HepG2 (cell line): ENCODE data around the gene TRPM5. TPM values are rescaled to one million over a fixed set of nuclear protein-coding genes. Genes with fewer than 3 reads are reported as not detected.

Experiments used
- ATF7-NPFF ChIP-seq: sonication (generic); formaldehyde crosslinking; IDR thresholded peaks from 2 replicates; pipeline ENCODE4 v1.8.1; 2023; ENCODE audit warnings: mild to moderate bottlenecking, low read depth, missing genetic modification reagents, moderate library complexity
- GATAD2A ChIP-seq: IDR thresholded peaks from 2 replicates; pipeline ENCODE4 v1.6.1; 2016
- HDAC1 ChIP-seq: sonication (generic); formaldehyde crosslinking; IDR thresholded peaks from 2 replicates; pipeline ENCODE4 v1.5.1; 2020; ENCODE audit warnings: mild to moderate bottlenecking, missing genetic modification reagents
- HNRNPK ChIP-seq: fragments of 200-400 bp; formaldehyde crosslinking; IDR thresholded peaks from 2 replicates; pipeline ENCODE4 v1.6.1; 2018; ENCODE audit warnings: low read length, low read depth, moderate library complexity, mild to moderate bottlenecking; ENCODE audit not compliant: poor library complexity, severe bottlenecking
- MAF1 ChIP-seq: sonication (generic); formaldehyde crosslinking; IDR thresholded peaks from 2 replicates; pipeline ENCODE4 v1.5.0; 2020; ENCODE audit warnings: missing genetic modification reagents, borderline replicate concordance
- MIER3 ChIP-seq: IDR thresholded peaks from 2 replicates; pipeline ENCODE4 v1.6.1; 2016; ENCODE audit warnings: missing compliant biosample characterization, borderline replicate concordance
- NR2F2 ChIP-seq: IDR thresholded peaks from 2 replicates; pipeline ENCODE4 v1.6.1; 2012; ENCODE audit warnings: low read depth, inconsistent platforms, borderline replicate concordance
- TCF7 ChIP-seq: sonication (generic); IDR thresholded peaks from 2 replicates; pipeline ENCODE4 v1.6.1; 2016; ENCODE audit warnings: antibody characterized with exemption, low read depth
- ZNF205 ChIP-seq: IDR thresholded peaks from 2 replicates; pipeline ENCODE4 v1.6.1; 2018; ENCODE audit warnings: missing biosample characterization, missing genetic modification reagents
- ZNF367 ChIP-seq: sonication (generic); formaldehyde crosslinking; IDR thresholded peaks from 2 replicates; pipeline ENCODE4 v1.4.0; 2020; ENCODE audit warnings: missing genetic modification reagents, borderline replicate concordance
- ZNF567 ChIP-seq: sonication (generic); formaldehyde crosslinking; IDR thresholded peaks from 2 replicates; pipeline ENCODE4 v1.8.1; 2023; ENCODE audit warnings: mild to moderate bottlenecking, missing genetic modification reagents, borderline replicate concordance
- ZNF672 ChIP-seq: sonication (generic); formaldehyde crosslinking; IDR thresholded peaks from 2 replicates; pipeline ENCODE4 v1.8.1; 2022; ENCODE audit warnings: missing genetic modification reagents
- ZNF713 ChIP-seq: sonication (generic); formaldehyde crosslinking; IDR thresholded peaks from 2 replicates; pipeline ENCODE4 v1.4.0; 2020; ENCODE audit warnings: mild to moderate bottlenecking, missing genetic modification reagents
- ZNF878 ChIP-seq: sonication (generic); formaldehyde crosslinking; IDR thresholded peaks from 2 replicates; pipeline ENCODE4 v1.8.1; 2023; ENCODE audit warnings: mild to moderate bottlenecking, missing genetic modification reagents, moderate library complexity
- polyA plus RNA-seq, 8 experiments: library from polyadenylated mRNA; depleted of rRNA in 3 of 8; stranded (reverse) in 7 of 8; unstranded in 1 of 8; fragments of >200 nt; fragmentation: Illumina TruSeq in 4 of 8; extraction: Trizol in 4 of 8; gene quantifications; 2 replicates each; pipeline versions ENCODE4 v1.2.1 to v1.2.3, GENCODE V29; 2011 to 2016; ENCODE audit warnings: low read depth in 4 of 8, missing spikeins in 1 of 8, mixed read lengths in 1 of 8; ENCODE audit not compliant: insufficient read depth in 1 of 8
- total RNA-seq, 5 experiments: library from RNA; depleted of rRNA; stranded (reverse); fragments of >200 nt; fragmentation: Illumina TruSeq; extraction: Trizol; gene quantifications; 2 replicates each; pipeline ENCODE4 v1.2.3, GENCODE V29; 2016; ENCODE audit warnings: low read depth in 1 of 5
- TF ChIP-seq, protein P1 (sequence below): sonication (generic); formaldehyde crosslinking; IDR thresholded peaks from 2 replicates; pipeline ENCODE4 v1.5.1; 2020; ENCODE audit warnings: mild to moderate bottlenecking, missing genetic modification reagents, borderline replicate concordance
- TF ChIP-seq, protein P2 (sequence below): sonication (generic); formaldehyde crosslinking; IDR thresholded peaks from 2 replicates; pipeline ENCODE4 v1.5.1; 2020; ENCODE audit warnings: mild to moderate bottlenecking, missing genetic modification reagents, borderline replicate concordance
- TF ChIP-seq, protein P3 (sequence below): fragments of 450-650 bp; IDR thresholded peaks from 2 replicates; pipeline ENCODE4 v1.6.1; 2017; ENCODE audit warnings: mild to moderate bottlenecking
- TF ChIP-seq, protein P4 (sequence below): sonication (generic); formaldehyde crosslinking; IDR thresholded peaks from 2 replicates; pipeline ENCODE4 v1.8.1; 2023; ENCODE audit warnings: missing genetic modification reagents, inconsistent platforms, borderline replicate concordance

Gene TRPM5
- total and polyA plus RNA-seq, 2 of the 13 experiments (the other 11 are each of a cell fraction or from before 2014, with no cell fraction given), result 0.12 TPM; not detected in 1

DNA sequence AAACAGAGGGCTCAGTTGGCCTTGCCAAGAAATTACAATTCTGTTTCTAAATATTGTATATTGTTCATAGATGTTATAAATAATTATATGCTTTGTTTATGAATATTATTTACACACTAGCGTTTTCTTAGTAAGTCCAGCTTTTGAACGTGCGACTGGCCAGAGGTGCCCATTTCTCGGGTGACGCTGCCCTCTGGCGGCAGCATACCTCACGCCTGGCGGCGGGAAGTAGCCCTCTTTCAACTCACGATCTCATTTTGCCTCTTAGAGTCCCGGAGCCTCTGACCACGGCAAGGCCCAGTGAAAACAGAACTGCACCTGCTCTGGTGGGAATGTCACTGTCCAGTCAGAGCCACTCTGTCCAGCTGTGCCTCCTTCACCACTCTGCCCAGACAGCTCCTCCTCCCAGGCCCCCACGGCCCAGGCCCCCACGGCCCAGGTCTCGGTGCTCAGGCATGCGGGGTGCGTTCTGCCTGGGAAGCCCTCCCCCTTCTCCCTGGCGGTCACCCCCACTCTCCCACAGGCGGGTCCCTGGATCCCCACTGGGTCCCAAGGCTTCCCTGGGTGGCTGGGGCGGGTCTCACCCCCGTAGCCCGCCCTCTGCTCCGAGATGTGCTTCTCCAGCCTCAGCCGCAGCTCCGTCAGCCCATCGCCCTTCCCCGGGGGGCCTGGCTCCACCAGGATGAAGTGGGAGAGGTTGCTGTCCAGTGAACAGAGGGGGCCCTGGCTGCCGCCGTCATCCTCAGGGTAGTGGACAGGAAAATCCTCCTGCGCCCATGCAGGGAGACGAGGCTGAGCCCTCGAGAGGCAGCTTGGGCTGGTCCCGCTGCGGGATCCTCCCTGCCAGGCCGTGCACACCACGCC lies 24.4 kb downstream of the TRPM5 start (continued):
- TF ChIP-seq ZNF567 (CRISPR knock-in tag) (no peak), GATAD2A (CRISPR knock-in tag) (peak; percentile 40; the same call in 1 of the 2 replicates), ZNF367 (CRISPR knock-in tag) (no peak), MIER3 (CRISPR knock-in tag) (peak; percentile 61; the same call in 1 of the 2 replicates), ZNF205 (CRISPR knock-in tag) (no peak), ZNF713 (CRISPR knock-in tag) (no peak), MAF1 (CRISPR knock-in tag) (no peak), ZNF672 (no peak), HNRNPK (no peak), NR2F2 (no peak), ATF7-NPFF (CRISPR knock-in tag) (peak; percentile 3; the same call in 1 of the 2 replicates), ZNF878 (CRISPR knock-in tag) (no peak), TCF7 (no peak), HDAC1 (CRISPR knock-in tag) (0 out of 2 replicates have a peak, but pooled peaks have one; percentile 25)
- TF ChIP-seq, protein P1, sequence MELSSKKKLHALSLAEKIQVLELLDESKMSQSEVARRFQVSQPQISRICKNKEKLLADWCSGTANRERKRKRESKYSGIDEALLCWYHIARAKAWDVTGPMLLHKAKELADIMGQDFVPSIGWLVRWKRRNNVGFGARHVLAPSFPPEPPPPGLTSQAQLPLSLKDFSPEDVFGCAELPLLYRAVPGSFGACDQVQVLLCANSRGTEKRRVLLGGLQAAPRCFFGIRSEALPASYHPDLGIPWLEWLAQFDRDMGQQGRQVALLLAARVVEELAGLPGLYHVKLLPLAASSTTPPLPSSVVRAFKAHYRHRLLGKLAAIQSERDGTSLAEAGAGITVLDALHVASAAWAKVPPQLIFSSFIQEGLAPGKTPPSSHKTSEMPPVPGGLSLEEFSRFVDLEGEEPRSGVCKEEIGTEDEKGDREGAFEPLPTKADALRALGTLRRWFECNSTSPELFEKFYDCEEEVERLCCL (CRISPR knock-in tag), result no peak
- TF ChIP-seq, protein P2, sequence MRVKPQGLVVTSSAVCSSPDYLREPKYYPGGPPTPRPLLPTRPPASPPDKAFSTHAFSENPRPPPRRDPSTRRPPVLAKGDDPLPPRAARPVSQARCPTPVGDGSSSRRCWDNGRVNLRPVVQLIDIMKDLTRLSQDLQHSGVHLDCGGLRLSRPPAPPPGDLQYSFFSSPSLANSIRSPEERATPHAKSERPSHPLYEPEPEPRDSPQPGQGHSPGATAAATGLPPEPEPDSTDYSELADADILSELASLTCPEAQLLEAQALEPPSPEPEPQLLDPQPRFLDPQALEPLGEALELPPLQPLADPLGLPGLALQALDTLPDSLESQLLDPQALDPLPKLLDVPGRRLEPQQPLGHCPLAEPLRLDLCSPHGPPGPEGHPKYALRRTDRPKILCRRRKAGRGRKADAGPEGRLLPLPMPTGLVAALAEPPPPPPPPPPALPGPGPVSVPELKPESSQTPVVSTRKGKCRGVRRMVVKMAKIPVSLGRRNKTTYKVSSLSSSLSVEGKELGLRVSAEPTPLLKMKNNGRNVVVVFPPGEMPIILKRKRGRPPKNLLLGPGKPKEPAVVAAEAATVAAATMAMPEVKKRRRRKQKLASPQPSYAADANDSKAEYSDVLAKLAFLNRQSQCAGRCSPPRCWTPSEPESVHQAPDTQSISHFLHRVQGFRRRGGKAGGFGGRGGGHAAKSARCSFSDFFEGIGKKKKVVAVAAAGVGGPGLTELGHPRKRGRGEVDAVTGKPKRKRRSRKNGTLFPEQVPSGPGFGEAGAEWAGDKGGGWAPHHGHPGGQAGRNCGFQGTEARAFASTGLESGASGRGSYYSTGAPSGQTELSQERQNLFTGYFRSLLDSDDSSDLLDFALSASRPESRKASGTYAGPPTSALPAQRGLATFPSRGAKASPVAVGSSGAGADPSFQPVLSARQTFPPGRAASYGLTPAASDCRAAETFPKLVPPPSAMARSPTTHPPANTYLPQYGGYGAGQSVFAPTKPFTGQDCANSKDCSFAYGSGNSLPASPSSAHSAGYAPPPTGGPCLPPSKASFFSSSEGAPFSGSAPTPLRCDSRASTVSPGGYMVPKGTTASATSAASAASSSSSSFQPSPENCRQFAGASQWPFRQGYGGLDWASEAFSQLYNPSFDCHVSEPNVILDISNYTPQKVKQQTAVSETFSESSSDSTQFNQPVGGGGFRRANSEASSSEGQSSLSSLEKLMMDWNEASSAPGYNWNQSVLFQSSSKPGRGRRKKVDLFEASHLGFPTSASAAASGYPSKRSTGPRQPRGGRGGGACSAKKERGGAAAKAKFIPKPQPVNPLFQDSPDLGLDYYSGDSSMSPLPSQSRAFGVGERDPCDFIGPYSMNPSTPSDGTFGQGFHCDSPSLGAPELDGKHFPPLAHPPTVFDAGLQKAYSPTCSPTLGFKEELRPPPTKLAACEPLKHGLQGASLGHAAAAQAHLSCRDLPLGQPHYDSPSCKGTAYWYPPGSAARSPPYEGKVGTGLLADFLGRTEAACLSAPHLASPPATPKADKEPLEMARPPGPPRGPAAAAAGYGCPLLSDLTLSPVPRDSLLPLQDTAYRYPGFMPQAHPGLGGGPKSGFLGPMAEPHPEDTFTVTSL (CRISPR knock-in tag), result 0 out of 2 replicates have a peak, but pooled peaks have one; percentile 24
- TF ChIP-seq, protein P3, sequence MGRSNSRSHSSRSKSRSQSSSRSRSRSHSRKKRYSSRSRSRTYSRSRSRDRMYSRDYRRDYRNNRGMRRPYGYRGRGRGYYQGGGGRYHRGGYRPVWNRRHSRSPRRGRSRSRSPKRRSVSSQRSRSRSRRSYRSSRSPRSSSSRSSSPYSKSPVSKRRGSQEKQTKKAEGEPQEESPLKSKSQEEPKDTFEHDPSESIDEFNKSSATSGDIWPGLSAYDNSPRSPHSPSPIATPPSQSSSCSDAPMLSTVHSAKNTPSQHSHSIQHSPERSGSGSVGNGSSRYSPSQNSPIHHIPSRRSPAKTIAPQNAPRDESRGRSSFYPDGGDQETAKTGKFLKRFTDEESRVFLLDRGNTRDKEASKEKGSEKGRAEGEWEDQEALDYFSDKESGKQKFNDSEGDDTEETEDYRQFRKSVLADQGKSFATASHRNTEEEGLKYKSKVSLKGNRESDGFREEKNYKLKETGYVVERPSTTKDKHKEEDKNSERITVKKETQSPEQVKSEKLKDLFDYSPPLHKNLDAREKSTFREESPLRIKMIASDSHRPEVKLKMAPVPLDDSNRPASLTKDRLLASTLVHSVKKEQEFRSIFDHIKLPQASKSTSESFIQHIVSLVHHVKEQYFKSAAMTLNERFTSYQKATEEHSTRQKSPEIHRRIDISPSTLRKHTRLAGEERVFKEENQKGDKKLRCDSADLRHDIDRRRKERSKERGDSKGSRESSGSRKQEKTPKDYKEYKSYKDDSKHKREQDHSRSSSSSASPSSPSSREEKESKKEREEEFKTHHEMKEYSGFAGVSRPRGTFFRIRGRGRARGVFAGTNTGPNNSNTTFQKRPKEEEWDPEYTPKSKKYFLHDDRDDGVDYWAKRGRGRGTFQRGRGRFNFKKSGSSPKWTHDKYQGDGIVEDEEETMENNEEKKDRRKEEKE, result no peak
- TF ChIP-seq, protein P4, sequence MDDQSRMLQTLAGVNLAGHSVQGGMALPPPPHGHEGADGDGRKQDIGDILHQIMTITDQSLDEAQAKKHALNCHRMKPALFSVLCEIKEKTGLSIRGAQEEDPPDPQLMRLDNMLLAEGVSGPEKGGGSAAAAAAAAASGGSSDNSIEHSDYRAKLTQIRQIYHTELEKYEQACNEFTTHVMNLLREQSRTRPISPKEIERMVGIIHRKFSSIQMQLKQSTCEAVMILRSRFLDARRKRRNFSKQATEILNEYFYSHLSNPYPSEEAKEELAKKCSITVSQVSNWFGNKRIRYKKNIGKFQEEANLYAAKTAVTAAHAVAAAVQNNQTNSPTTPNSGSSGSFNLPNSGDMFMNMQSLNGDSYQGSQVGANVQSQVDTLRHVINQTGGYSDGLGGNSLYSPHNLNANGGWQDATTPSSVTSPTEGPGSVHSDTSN (CRISPR knock-in tag), result no peak
